Neutrophil (primary cell): ENCODE measurements around the gene HOXA1.

Experiments
- H3K27ac ChIP-seq: fragments of 200-600 bp; sonication (generic); 2 replicates; pipeline ENCODE4 v1.5.1; 2016; ENCODE audit warnings: mild to moderate bottlenecking, moderate library complexity
- H3K27me3 ChIP-seq: fragments of 200-600 bp; sonication (generic); 2 replicates; pipeline ENCODE4 v1.6.0; 2016; ENCODE audit warnings: mild to moderate bottlenecking
- H3K36me3 ChIP-seq: fragments of 200-600 bp; sonication (generic); 2 replicates; pipeline ENCODE4 v1.5.1; 2017
- H3K4me1 ChIP-seq, 2 experiments: fragments of 200-600 bp in 1 of 2; sonication (generic) in 1 of 2; 1 replicate in 1 of 2; 2 replicates in 1 of 2; pipeline versions ENCODE4 v1.5.1 to v1.6.1; 2013 to 2016; ENCODE audit warnings: low read depth in 1 of 2, low read length in 1 of 2, mild to moderate bottlenecking in 1 of 2, moderate library complexity in 1 of 2; ENCODE audit not compliant: control insufficient read depth in 1 of 2, insufficient read depth in 1 of 2
- H3K4me3 ChIP-seq, 2 experiments: fragments of 200-600 bp in 1 of 2; sonication (generic) in 1 of 2; 1 replicate in 1 of 2; 2 replicates in 1 of 2; pipeline ENCODE4 v1.5.1; 2013 to 2016; ENCODE audit warnings: low read depth in 1 of 2, low read length in 1 of 2, mild to moderate bottlenecking in 1 of 2, moderate library complexity in 1 of 2
- H3K9me3 ChIP-seq: fragments of 200-600 bp; sonication (generic); 2 replicates; pipeline ENCODE4 v1.5.1; 2016
- CTCF ChIP-seq: fragments of 200-600 bp; sonication (generic); IDR thresholded peaks from 2 replicates; pipeline ENCODE4 v1.5.1; 2016; ENCODE audit warnings: antibody characterized with exemption

HOXA1 gene

DNA sequence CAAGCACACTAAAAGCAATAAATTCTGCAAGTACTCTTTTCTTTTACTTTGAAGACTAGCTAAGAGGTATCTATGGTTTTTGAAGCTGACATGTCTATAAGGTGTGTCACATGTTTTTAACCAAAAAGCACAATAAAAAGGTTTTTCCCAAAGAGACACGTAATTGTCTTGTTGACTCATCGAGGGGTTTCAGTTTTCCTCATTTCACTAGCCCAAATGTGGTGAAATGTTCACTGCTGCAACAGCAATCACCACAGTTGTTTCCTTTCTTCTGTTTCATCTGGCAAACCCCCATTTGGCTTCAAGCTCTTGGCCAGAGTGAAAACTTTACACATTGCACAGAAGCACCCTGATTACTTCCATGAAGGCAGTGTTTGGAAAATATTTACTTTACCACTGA lies 38.6 kb upstream of the HOXA1 start:
- Histone ChIP-seq H3K4me1 (peaks cover 25 to 31% of the 10 kb centered on the region in 2 experiments), H3K27me3 (peaks cover 61% of the 10 kb centered on the region), H3K27ac (no peak overlapping the region), H3K9me3 (no peaks in the 10 kb centered on the region), H3K36me3 (no peaks in the 10 kb centered on the region), H3K4me3 (no peak overlapping the region)
- TF ChIP-seq CTCF, result no peak

DNA sequence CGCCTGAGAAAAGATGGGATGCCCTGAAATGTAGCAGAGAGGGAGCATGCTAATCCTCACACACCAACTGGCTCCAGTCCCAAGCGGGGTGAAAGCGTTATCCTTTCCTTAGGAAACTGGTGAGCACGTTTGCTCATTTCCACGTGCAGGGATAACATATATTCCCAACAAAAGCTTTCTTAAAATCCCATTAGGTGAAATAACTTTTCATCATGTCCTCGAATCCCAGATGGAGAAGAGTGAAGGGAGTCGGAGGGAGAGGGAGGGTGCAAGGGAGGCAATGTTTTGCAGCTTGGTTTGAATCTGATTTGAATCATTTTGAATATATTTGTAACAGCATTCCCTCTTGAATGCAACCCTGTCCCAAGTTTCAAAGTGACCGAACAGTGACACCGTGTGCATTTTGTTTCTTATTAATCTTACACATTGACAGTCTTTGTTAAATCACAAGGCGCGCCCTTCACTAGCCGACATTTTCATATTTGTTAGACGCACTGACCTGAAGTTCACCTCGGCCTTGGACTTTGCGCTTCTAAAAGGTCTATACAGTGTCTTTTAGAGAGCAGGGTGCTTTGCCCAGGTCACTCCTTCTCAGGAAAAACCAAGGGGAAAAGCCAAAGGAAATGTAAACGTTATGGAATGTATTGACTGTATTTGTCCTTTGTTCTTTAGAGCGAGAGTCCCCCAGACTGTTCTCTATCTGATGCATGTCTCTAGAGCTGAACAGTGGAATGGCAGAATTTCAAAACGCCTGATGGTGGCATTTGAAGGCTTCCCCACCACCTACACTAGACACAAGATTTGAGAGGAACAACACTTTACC lies 37.8 kb upstream of the HOXA1 start:
- no peak overlapping the region for H3K4me3 ChIP-seq
- H3K9me3 ChIP-seq, result no peaks in the 10 kb centered on the region
- TF ChIP-seq CTCF, result no peak
- H3K27ac ChIP-seq, result no peak overlapping the region
- H3K36me3 ChIP-seq, result no peaks in the 10 kb centered on the region
- H3K27me3 ChIP-seq, result peaks cover 64% of the 10 kb centered on the region
- H3K4me1 ChIP-seq, result peaks cover 25 to 31% of the 10 kb centered on the region in 2 experiments

DNA sequence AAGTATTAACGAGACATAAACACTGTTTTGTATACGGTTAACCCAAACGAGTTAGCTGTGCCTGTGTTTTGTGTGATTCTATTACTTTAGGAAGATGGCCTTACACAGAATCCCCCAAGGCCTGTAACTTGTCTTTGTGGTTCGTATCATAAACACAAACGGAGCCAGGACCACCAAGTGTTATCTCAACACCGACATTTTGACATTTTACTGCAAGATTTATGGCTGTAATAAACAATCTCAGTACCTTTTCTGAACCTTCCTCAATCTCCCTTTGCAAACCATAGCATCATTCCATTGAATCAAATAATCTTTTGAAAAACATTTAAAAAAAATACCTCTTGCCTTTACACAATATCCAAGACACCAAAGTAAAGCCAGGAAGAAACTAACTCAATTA lies 37.2 kb upstream of the HOXA1 start:
- TF ChIP-seq CTCF, result no peak
- no peaks in the 10 kb centered on the region for H3K9me3 ChIP-seq
- peaks cover 63% of the 10 kb centered on the region for H3K27me3 ChIP-seq
- H3K4me1 ChIP-seq, result peaks cover 25 to 31% of the 10 kb centered on the region in 2 experiments
- no peaks in the 10 kb centered on the region for H3K36me3 ChIP-seq
- H3K27ac ChIP-seq, result no peak overlapping the region
- H3K4me3 ChIP-seq, result no peak overlapping the region

DNA sequence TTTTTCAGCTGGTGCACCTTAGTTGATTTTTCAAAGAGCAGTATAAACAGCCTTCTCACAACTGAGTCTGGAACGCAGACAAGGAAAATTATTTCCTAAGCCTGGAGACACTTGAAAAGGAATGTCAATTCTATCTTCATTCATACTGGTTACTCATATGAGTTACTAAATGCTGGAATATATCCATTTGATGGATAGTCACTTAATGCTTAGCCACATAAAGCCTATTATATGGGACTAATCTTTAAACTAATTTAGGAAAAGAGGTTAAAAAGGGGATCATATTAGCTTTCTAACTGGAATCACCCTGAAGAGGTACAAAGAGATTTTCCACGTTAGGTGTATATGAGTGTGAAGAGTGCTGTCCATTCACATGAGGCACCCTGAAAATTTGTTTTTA lies 36.4 kb upstream of the HOXA1 start:
- TF ChIP-seq CTCF, result no peak

DNA sequence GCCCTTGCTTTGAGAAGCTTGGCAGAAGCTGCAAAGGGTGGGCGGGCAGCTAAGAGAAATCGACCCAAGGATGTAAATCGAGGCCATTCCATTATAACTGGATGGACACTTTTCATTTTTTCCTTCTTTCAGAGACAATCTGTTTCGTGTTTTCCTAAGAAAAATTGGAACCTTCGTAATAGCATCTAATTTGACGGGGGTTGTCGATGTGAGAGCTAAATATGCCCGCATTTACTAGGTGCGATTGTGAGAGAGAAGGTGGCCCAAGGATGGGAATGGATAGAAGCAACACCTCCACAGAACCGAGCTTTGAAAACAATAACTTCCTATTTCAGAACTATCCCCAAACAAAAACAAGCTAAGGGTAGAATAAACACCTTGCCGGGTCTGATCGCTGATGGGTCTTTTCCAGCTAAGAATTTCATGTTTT lies 35.6 kb upstream of the HOXA1 start:
- Histone ChIP-seq H3K27me3 (peaks cover 63% of the 10 kb centered on the region), H3K4me3 (peak overlapping the region; percentile 66 to 81), H3K4me1 (peaks cover 25 to 31% of the 10 kb centered on the region in 2 experiments), H3K36me3 (no peaks in the 10 kb centered on the region), H3K27ac (peak overlapping the region; percentile 77), H3K9me3 (no peaks in the 10 kb centered on the region)
- TF ChIP-seq CTCF, result no peak

More for the DNA sequence above, 36.4 kb upstream of the HOXA1 start:
- no peaks in the 10 kb centered on the region for H3K36me3 ChIP-seq
- no peak overlapping the region for H3K27ac ChIP-seq
- no peak overlapping the region for H3K4me3 ChIP-seq
- H3K27me3 ChIP-seq, result peaks cover 63% of the 10 kb centered on the region
- no peaks in the 10 kb centered on the region for H3K9me3 ChIP-seq
- H3K4me1 ChIP-seq, result peaks cover 25 to 31% of the 10 kb centered on the region in 2 experiments
